NCI-H1417 (cell line): Measurements from ENCODE around the gene IMMP2L.

Experiments used
- DNase-seq, 3 experiments: peaks; one replicate each; lab custom pipeline; 2025; lab: John Stamatoyannopoulos, UW

The IMMP2L gene

DNA sequence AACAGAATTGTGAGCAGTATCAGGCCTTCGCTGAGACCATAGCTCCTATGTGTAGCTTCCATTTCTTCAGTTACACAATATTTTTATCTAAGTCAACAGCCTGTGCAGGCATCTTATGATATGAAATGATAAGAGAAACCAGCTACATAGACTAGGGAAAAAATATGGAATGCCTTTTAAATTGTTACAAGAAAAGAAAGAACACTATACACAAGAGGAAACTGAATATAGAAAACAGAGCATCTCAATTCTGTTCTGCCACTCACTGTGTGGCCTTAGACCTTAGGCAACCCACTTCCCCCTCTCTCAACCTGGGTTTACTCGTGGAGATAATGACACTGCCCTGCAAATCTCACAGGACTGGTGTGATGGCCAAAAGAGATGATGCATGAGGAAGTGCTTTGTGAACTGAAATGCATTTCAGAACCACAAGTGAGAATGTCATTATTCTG, 338.5 kb downstream of the IMMP2L start:
- DNase-seq, result peak in 1 of 3 experiments; percentile 60

DNA sequence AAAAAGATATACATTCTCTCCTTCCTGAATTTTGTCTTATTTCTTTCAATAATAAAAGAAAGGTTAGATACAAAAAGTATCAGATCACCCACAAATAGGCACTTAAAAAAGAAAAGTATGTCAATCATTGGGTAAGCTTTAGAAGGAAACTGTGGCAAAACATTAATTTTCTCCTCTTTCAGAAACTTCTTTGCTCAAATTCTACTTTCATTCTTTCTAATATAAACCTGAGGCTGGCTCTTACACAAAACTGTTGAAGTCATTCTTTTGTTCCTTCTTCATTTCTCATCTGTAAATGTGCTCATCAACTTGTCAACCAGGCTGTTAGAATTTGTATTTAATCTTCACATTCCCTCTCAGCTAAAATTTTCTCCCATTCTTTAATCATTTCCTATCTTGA, 346.7 kb downstream of the IMMP2L start:
- no peak for DNase-seq

DNA sequence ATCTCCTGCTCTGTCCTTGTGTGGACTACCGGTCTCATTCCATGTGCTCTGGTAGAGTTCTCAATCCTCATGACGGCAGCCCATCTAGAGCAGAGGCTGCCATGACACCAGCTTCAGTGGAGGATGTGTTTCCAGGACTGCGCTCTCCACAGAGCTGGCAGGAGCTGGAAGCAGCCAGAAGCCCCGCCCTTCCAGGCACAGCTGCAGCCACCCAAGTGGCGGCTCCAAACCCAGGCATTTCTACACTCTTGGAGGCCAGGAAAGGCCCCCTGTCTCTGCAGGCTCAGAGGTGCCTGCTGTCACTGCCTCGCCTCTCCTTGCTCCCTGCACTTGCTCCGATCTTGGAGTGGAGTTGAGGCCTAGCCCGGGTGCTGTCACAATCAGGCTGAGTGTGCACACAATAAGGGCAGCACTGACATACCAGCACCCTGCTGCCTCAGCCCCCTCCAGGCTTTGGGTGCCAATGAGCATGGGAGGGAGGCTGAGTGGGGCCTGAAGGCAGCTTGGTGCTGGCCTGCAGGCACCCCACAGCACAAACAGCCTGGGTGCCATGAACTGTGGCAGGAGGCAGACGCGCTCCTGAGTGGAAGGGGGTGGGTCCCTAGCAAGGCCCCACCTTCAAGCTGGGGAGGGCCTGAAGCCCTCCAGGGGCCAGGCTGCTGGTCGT, 349.3 kb downstream of the IMMP2L start:
- DNase-seq, result no peak

DNA sequence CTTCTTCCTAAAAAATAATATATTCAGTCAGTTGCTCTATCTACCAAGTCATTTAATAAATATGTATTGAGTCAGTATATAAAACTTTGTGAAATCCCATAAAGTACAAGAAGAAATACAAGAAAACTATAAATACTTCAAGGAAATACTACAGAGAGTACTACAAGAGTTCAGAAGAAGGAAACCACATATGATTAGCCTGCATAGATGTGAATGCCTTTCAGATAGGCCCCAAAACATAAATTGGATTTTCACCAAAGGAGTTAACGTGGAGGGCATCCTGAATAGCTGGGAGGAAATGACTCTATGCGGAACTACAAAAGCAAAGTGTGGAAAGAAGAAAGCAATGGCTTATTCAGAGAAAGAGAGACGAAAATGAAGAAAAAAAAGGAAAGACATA, 351.3 kb downstream of the IMMP2L start:
- no peak for DNase-seq

DNA sequence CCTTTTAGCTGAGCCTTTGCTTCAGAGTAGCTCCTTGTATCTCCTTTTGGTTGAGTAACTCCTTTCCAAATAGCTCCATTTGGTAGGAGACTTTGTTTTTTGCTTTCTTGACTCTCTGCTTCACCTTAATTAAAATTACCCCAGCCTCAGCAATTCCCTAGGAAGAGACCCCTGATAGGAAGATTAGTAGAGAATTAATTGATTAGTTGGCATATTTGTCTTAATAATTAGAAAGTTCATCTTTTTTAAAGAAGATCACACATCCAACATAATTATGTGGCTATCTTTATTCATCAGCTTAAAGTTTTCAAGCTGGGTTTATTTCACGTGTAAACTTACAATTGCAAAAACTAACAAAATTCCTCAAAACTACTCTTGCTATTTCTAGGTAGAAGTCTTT, 352.2 kb downstream of the IMMP2L start:
- no peak for DNase-seq

DNA sequence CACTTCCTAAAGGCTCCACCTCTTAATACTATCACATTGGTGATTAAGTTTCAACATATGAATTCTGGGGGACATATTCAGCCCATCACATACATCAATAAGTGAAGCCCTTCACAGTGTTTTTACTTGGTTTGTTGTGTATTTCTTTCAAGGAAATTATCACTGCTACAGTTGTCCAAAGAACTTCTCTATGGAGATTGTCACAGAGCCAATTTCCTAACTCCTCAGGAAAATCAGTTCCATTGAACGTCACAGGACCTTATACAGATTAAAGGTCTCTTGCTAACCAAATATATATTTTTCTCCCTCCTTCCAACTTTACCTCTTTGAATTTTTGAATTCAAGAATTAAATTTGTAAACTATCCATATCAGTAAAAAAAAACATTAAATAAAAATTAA, 357.0 kb downstream of the IMMP2L start:
- DNase-seq, result no peak

DNA sequence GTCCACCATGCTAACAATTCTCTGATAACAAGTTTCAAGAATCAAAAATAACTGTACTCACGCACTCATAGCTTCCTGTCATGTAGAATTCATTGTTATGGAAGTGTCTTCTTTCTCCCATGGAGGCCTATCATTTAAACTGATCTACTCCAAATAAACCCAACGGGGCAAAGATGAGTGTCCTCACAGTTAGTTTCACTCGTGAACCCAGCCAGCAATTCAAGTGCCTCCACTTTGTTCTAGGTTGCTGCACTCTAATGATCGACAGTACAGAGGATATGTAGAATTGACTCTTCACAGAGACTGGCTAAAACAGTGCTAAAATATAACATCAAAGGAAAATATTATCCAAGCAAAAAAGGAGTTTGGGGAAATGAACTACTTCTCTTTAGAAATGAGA, 360.0 kb downstream of the IMMP2L start:
- DNase-seq, result no peak

DNA sequence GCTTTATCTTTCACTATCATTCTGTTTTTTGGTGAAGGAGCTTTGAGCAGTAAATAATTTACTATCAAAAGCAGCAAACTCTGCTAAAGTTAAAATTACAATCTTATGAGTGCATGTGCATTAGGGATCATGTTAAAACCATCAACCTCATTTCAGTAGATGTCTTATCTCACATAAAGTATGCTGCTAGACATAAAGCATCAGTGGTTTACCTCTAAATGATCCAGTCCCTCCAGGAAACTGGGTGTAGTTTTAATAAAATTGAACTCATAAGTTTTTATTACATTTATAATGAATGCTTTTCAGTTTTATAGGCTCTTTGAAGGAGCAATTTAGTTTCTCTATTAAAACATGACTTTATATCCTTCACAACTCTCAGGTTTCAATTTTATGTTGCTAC, 362.6 kb downstream of the IMMP2L start:
- no peak for DNase-seq

DNA sequence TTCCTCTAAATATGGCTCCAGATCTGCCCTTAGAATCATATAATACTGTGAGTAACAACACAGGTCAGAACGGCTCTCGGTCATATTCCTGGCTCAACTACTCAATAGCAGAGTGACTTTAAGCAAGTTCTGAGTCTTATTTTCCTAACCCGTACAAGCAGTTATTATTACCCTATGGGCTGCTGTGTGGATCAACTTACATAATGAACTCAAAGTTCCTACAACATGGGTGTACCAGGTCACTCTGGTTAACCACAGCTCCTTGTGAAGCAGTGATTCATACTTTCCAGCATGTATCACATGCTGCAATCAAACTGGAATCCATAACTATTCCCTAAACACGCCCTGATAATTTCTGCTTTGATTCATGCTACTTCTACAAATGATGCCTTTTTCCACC, 364.0 kb downstream of the IMMP2L start:
- no peak for DNase-seq

DNA sequence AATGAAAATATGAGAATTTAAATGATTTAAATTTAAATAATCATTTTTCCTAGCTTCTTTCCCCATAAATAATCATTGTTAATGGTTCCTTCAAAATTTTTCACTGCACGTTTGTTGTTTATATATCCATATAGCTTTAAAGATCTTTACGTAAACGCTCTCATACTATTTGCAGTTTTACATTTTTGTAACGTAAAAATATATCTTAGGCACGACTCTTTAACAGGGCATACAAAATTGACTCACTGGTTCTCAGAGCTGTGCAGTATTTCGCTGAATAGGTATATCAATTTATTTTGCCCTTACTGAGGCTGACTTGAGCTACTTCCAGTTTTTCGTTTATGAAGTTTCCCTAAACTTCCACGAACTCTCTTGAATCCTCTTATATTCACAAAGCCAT, 365.6 kb downstream of the IMMP2L start:
- no peak for DNase-seq

DNA sequence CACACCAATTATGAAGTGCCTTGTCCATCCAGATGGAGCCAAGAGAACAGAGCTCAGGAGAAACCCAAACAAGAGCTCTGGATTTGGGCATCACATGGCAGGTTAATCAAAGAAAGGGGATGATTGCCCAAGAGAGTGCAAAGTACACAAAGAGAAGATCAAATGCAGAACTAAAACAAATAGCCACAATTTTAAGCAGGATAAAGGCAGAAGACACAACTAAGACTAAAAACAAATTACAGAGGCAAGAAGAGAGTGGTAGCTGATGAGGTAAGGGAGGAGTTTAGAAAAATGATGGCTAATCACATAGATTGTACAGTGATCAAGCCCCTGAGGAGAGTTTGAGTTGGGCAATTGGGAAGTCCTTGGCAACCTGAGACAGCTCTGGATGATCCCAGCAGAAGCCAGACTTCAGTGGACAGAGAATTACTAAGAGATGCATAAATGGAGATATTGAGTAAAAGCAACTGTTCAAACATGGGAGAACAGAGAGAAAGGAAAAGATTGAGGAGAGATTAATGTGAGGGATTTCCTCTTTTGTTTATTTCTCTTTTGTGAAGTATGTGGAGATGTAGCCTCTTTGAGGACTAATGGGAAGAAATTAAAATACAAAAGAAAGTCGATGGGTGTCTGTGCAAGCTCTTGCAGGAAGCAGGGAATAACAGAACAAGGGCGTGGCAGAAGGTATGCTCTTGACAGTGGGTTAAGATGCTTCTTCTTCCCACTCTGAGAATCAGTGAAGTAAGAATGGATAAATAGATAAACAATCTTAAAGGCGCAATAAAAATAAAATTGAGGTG, 369.5 kb downstream of the IMMP2L start:
- no peak for DNase-seq

DNA sequence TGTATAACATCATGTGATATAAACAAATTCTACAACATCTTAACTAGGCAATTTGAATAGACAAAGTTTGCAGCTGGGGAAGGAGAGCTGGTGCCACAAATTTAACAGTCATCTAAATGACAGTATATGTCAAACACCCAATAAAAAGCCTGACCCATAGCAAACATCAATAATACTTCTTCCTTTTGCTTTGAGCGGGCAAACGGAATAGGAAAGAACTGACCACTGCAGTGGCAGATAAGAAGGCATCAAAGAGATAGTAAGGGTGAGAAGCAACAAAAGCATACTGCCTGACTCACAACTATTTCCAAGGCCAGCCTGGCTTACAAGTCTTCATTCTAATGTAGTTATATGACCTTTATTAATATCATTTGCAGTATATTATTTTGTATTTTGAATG, 371.5 kb downstream of the IMMP2L start:
- no peak for DNase-seq

DNA sequence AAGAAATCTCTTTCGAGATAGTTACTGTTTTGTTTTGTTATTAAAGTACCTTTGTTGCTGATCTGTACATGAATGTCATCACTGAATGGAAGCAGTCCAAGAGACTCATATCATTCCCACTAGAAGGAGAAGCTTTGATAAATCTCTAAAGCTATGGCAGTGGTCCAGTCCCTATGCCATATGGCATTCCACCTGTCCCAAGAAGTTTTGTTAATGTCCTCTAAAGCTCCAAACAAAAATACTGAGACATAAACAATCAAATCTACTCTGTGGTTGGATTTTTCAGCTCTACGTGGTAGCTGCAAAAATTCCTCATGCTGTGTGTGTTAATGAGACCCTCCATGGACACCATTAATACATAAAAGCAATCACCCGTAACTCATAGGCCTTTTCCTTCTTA, 377.3 kb downstream of the IMMP2L start:
- DNase-seq, result no peak

DNA sequence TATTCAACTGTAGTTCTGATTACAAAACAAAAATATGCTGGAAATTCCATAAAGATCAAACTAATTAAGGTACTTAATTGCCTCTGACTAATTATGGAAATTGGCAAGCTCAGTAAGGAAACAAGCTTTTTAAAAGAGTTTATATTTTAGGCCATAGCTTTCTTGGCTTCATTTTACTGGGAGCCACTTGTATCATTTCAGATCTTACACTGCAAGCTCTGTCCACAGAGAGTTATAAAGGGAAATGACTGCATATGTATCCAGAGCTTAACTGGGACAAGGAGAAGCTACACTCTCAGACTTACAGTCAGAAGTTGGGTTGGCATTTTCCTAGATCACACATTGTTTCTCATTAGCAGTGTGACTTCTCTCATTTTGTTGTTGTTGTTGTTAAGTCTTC, 379.0 kb downstream of the IMMP2L start:
- DNase-seq, result no peak

DNA sequence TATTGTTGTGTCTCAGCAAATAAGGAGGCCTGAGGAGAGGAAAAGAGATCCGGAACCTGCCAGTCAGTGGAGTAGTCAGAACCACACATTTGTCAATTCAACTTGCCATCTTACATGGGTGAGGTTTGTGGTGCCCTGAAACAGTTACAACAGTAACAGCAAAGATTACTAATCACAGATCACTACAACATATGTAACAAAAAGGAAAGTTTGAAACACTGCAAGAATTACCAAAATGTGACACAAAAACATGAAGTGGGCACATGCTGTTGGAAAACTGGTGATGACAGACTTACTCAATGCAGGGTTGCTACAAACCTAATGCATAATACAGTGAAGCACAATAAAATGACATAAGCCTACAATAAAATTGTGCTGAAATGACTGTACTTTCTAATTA, 382.0 kb downstream of the IMMP2L start:
- no peak for DNase-seq

DNA sequence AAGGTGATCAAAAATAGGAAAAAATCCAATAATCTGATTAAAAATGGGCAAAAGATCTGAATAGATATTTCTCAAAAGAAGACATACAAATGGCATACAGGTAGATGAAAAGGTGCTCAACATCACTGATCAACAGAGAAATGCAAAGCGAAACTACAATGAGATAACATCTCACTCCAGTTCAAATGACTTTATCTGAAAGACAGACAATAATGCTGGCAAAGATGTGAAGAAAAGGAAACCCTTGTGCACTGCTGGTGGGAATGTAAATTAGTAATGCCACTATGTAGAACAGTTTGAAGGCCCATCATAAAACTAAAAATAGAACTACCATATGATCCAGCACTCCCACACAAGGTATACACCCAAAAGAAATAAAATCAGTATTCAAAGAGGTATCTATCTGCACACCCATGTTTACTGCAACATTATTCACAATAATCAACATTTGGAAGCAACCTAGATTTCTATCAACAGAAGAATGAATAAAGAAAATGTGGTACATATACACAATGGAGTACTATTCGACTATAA, 386.3 kb downstream of the IMMP2L start:
- no peak for DNase-seq

DNA sequence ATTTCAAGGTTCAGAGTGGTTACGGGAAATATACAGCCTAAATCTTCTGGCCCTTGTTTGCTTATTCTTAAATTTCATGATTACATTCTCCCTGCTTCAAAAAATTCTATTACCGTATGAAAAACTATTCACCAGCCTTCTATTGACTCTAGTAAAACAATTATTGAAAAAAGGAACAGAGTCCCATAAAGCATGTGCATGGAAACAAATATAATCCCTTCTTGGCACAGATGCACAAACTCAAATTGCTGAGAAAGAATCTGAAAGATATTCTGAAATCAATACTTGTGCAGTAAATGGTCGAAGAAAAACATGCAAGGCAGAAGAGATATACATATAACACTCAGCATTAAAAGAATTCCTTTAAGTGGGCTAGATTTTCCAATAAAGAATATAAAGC, 387.8 kb downstream of the IMMP2L start:
- peak in 1 of 3 experiments; percentile 37 for DNase-seq

DNA sequence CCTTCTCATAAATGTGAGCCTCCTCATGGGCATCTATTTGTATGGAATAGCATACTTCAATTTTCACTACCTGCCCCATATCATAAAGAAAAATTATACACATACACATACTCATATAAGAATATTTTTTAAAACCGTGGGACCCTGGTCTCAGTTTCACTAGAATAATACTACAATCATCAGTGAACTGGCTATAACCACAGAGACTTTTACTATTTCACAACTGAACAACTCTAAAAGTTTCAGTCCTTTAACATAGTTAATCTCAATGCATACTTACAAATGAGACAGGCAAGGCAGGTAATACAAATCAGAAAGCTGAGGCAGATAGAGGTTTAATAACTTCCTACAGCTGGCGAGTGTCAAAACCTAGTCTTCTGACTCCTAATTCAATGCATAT, 388.3 kb downstream of the IMMP2L start:
- DNase-seq, result no peak

DNA sequence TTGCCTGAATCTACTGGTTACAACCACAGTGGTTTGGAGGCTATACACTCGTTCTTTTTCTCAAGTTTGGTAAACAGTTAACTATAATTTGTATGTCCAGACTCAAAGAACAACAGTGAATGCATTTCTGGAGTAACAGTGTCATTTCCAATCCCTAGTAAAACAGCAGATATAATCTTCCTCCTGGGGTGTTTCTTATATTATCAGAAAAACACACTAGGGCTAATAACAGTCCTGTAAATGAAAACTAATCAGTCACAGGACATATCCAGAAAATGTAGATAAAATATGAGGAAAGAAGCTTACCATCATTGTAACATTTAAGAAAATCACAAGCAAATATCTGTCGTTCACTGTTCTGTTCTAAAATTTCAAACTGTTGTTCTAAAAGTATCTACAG, 388.8 kb downstream of the IMMP2L start:
- no peak for DNase-seq

DNA sequence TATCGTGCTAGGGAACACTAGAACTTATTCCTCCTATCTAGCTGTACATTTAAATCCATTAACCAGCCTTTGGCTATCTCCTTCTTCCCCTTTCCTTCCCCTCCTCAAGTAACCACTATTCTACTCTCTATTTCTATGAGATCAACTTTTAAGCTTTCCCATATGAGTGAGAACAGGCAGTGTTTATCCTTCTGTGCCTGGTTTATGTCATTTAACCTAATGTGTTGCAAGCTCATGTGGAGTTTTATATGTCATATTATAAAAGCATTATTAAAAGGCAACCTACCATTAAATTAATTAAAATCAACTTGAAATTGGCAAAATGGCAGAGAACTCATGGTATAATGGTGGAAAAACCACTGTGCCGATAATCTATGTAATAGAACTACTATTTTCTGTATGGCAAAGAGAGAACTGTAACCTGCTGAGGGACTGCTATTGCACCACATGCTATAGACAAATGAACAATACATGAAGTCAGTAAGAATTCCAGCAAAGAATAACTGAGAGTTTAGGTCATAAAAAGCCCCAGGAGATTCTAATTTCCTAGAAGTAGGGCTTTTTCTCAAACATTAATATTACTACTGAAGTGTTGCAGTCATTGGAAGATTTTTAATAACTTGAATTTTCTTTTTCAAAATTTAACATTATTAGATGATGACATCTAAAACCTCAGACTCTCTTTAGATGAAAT, 389.6 kb downstream of the IMMP2L start:
- DNase-seq, result no peak

DNA sequence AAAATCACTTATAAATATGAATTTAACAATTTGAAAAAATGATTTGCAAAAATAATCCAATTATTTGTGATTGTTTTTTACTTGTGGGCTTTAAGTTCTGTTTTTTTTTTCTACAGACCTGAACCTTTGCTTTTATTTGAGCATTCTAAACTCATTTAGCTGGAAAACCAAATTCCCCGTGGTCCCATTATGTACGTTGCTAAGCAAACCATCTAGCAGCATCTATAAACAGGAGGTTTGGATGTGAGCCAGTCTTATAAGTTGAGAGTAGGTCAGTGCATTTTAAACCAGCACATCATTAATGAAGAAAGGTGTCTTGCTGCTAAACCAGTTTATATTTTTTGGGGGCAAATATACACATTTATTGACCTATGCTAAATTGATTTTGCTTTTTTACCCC, 394.1 kb downstream of the IMMP2L start:
- peak; percentile 31 to 90 (median 89) for DNase-seq

DNA sequence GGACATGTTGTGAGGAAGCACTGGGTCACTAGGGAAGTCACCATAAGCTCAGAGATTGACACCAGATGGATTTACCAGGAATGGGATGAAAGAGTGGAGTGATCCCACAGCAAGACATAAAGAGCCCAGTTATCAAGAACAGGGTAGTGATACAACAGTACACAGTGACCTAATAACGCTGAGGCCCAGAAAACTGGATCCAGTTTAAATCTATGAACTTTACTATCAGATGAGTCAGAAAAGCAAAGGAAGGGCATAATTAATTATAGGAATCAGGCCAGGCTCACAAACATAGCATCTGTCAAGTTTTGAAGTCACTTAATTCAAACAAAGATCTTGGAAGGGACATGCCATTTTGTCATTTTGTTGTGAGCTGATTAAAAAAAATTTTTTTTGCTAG, 397.9 kb downstream of the IMMP2L start:
- no peak for DNase-seq

DNA sequence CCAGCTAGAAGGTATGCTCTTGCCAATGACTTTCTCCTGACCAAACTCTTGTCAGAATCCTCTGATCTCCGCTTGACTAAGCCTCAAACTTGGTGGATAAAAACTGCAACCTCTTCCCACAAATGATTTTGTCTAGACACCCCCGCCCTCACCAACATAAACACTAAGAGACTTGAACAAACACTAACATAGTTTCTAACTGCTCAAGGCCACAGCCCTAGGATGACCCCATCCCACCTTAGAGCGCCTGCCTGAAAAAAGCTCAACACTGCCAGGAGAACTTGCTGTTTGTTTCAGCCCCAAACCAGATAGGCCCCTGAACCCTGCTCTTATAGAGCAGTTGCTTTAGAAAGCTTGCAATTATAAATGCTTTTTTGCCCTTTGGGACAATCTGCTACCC, 399.6 kb downstream of the IMMP2L start:
- no peak for DNase-seq
